Coronary artery (tissue), 2 donors: ENCODE measurements around the gene LMO1.

Experiments used
- DNase-seq: peaks from one replicate; pipeline ENCODE4 v3.0.0-alpha.2; 2017; ENCODE audit warnings: low spot score
- H3K27ac ChIP-seq, 2 donors: fragments of 200-600 bp; sonication (generic); one replicate each; pipeline ENCODE4 v1.5.1; 2016 to 2019
- H3K4me3 ChIP-seq: fragments of 200-600 bp; sonication (generic); 2 replicates; pipeline ENCODE4 v1.5.1; 2016; ENCODE audit warnings: mild to moderate bottlenecking, moderate library complexity
- CTCF ChIP-seq: fragments of 200-600 bp; sonication (generic); IDR thresholded peaks from one replicate; pipeline ENCODE4 v1.5.1; 2019; ENCODE audit warnings: antibody characterized with exemption

Gene LMO1

GRCh38 chr11:8177136-8177535 is 86.5 kb downstream of the LMO1 start:
- Histone ChIP-seq H3K4me3 (no peak overlapping the region), H3K27ac (no peak overlapping the region)
- DNase-seq: no peak
- no peak for TF ChIP-seq CTCF
